Stimulated activated CD8-positive, alpha-beta memory T cell treated with anti-CD3 and anti-CD28 coated beads, Interleukin-7, amount 100 ng/mL, for 48 hours (primary cell): ENCODE data around the gene BICD2.

Experiments used
- DNase-seq, 2 donors: peaks; one replicate each; pipeline ENCODE4 v3.0.0-alpha.2; 2020; ENCODE audit warnings: low read depth in 1 of 2; ENCODE audit errors: extremely low read depth in 1 of 2

Gene BICD2

GRCh38 chr9:92671323-92671722 is 93.3 kb downstream of the BICD2 start:
- DNase-seq = no peak

GRCh38 chr9:92669890-92670708 is 94.5 kb downstream of the BICD2 start, which contains the start of gene IPPK:
TSS of gene IPPK (minus strand) at chr9:92670131. CDS start at chr9:92669988, 143 bp downstream.
- DNase-seq = peak; percentile 98

GRCh38 chr9:92669527-92669889 is 95.1 kb downstream of the BICD2 start:
- no peak for DNase-seq

GRCh38 chr9:92668746-92669526 is 95.7 kb downstream of the BICD2 start:
- DNase-seq = peak in 1 of 2 donors; percentile 23

- no peak for DNase-seq
Measured at GRCh38 chr9:92666912-92667532, 97.6 kb downstream of the BICD2 start.

- DNase-seq = no peak
Measured at GRCh38 chr9:92666236-92666635, 98.4 kb downstream of the BICD2 start.

- DNase-seq = no peak
Measured at GRCh38 chr9:92665836-92666235, 98.8 kb downstream of the BICD2 start.

GRCh38 chr9:92664394-92665152 is 100.1 kb downstream of the BICD2 start:
- DNase-seq = no peak

- DNase-seq = no peak
Measured at GRCh38 chr9:92663951-92664350, 100.7 kb downstream of the BICD2 start.

- no peak for DNase-seq
Measured at GRCh38 chr9:92663126-92663525, 101.5 kb downstream of the BICD2 start.

- no peak for DNase-seq
Measured at GRCh38 chr9:92661743-92662142, 102.9 kb downstream of the BICD2 start.
